GM18907 (cell line): ENCODE measurements around the gene ACOT7.
"Not testable (repeated sequence)": the region's sequence is repeated elsewhere in the genome, so short reads cannot be mapped to it uniquely, and the experiment has no call there.

Source experiments
- ATAC-seq: cut with Tn5 transposase; IDR thresholded peaks from one replicate; pipeline ENCODE4 v1.9.1; 2021; ENCODE audit warnings: mild to moderate bottlenecking, moderate library complexity; ENCODE audit not compliant: unreplicated experiment

The ACOT7 gene

GRCh38 chr1:6365047-6365446 is 28.5 kb downstream of the ACOT7 start:
- no peak for ATAC-seq

GRCh38 chr1:6363085-6363884 is 30.3 kb downstream of the ACOT7 start:
- not testable (repeated sequence) for ATAC-seq

GRCh38 chr1:6361124-6361775 is 32.3 kb downstream of the ACOT7 start:
- ATAC-seq: no peak

- ATAC-seq: no peak
Measured at GRCh38 chr1:6360517-6361070, 33.0 kb downstream of the ACOT7 start.

GRCh38 chr1:6360117-6360496 is 33.5 kb downstream of the ACOT7 start:
- ATAC-seq: peak; percentile 19

GRCh38 chr1:6359216-6360116 is 34.1 kb downstream of the ACOT7 start:
- ATAC-seq: peak; percentile 81

GRCh38 chr1:6358757-6359201 is 34.8 kb downstream of the ACOT7 start:
- peak; percentile 37 for ATAC-seq

- no peak for ATAC-seq
Measured at GRCh38 chr1:6358144-6358624, 35.4 kb downstream of the ACOT7 start.

GRCh38 chr1:6357243-6357936 is 36.2 kb downstream of the ACOT7 start:
- ATAC-seq: no peak

GRCh38 chr1:6355621-6356020 is 37.9 kb downstream of the ACOT7 start:
- no peak for ATAC-seq

GRCh38 chr1:6354659-6355317 is 38.8 kb downstream of the ACOT7 start:
- no peak for ATAC-seq

- no peak for ATAC-seq
Measured at GRCh38 chr1:6353955-6354658, 39.5 kb downstream of the ACOT7 start.

GRCh38 chr1:6353619-6353954 is 40.0 kb downstream of the ACOT7 start:
- ATAC-seq: no peak

- ATAC-seq: no peak
Measured at GRCh38 chr1:6352138-6352563, 41.4 kb downstream of the ACOT7 start.

- no peak for ATAC-seq
Measured at GRCh38 chr1:6351480-6352137, 42.0 kb downstream of the ACOT7 start.

- ATAC-seq: no peak
Measured at GRCh38 chr1:6350416-6351088, 43.0 kb downstream of the ACOT7 start.

GRCh38 chr1:6349254-6349943 is 44.2 kb downstream of the ACOT7 start:
- ATAC-seq: no peak
